GM12874 (cell line): ENCODE data around the gene ISG20L2.
A peak's percentile ranks its signal among the peaks of the same experiment; 100 is the strongest.

Experiments
- TF ChIP-seq, protein P1 (sequence below): IDR thresholded peaks from 2 replicates; pipeline ENCODE4 v1.5.1; 2011; ENCODE audit warnings: low read depth, mild to moderate bottlenecking, control low read depth, low read length, moderate library complexity; ENCODE audit not compliant: insufficient read depth

Gene ISG20L2, protein sequence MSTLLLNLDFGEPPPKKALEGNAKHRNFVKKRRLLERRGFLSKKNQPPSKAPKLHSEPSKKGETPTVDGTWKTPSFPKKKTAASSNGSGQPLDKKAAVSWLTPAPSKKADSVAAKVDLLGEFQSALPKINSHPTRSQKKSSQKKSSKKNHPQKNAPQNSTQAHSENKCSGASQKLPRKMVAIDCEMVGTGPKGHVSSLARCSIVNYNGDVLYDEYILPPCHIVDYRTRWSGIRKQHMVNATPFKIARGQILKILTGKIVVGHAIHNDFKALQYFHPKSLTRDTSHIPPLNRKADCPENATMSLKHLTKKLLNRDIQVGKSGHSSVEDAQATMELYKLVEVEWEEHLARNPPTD

DNA sequence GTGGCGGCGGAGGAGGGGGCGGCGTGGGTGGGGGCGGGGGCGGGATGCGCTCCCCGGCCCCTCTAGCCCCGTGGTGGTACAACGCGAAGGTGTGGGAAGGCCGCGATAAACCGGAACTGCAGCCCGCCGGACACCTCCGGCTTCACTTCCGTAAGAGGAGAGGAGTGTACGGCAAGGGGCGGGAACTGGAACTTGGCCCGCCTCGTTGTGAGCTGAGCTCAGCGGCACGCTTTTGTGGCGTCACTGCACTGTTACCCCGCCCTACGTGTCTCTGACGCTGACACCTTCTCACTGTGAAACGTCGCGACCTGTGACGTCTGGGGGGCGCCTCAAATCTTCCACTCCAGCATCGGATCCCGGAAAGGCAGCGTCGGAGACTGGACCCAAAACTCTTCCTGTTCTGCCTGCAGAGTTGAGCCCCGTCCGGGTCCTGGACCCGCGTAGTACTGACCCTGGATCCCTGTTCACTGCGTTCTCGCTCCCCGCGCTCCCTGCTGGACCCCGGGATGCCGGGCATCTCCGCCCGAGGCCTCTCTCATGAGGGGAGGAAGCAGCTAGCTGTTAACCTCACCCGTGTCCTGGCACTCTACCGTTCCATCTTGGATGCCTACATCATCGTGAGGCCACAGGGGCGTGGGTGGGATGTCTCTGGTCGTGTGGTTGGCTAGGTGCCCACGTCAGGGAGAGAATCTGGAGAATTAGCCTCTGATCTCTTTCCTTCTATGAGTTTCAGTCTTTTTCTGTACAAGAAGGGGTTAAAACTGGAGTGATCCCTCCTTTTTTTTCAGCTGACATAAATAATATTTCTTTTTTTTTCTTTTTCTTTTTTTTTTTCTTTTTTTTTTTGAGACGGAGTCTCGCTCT lies at the start of gene ISG20L2:
TSS of gene ISG20L2 (minus strand) at position 168 of the 864 bp plus-strand sequence. CDS start 1,114 bp downstream, outside the sequence.
- TF ChIP-seq, protein P1, sequence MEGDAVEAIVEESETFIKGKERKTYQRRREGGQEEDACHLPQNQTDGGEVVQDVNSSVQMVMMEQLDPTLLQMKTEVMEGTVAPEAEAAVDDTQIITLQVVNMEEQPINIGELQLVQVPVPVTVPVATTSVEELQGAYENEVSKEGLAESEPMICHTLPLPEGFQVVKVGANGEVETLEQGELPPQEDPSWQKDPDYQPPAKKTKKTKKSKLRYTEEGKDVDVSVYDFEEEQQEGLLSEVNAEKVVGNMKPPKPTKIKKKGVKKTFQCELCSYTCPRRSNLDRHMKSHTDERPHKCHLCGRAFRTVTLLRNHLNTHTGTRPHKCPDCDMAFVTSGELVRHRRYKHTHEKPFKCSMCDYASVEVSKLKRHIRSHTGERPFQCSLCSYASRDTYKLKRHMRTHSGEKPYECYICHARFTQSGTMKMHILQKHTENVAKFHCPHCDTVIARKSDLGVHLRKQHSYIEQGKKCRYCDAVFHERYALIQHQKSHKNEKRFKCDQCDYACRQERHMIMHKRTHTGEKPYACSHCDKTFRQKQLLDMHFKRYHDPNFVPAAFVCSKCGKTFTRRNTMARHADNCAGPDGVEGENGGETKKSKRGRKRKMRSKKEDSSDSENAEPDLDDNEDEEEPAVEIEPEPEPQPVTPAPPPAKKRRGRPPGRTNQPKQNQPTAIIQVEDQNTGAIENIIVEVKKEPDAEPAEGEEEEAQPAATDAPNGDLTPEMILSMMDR: no peak

DNA sequence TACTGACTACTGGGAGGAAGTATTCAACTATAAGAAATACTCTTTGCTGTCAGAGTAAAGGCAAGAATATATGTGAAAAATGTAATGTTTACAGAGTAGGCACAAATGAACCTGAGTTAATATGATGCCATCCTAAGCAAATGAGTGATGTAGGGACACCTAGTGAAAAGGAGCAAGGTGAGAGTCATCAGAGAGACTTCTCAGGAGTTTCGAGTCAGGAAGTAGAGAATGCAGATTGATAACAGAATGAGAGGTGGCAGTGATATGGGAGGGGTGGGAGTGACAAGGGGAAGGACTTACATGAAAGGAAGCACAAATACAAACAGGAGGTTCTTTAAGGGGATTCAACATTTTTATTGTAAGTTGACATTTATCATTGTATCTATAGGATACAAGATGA lies 49.0 kb upstream of the ISG20L2 start:
- TF ChIP-seq, protein P1: no peak

DNA sequence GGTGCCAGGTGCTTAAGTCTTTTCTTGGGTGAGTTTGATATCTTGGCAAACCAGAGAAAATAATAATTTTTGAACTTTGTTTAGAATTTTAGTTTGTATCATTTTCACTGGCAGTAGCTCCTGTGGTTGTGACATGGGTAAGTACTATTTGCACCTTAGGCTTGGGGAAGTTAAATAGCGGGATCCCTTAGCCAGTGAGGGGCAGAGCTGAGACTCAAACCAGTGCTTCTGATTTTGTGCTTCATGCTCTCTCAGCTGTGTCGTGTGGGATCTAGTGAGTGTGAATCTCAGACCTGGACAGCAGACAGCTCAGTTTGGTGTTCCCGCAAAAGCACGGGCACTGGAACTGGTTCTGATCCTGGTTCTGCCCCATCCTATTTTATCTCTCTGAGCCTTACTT lies 48.4 kb upstream of the ISG20L2 start:
- TF ChIP-seq, protein P1: no peak

DNA sequence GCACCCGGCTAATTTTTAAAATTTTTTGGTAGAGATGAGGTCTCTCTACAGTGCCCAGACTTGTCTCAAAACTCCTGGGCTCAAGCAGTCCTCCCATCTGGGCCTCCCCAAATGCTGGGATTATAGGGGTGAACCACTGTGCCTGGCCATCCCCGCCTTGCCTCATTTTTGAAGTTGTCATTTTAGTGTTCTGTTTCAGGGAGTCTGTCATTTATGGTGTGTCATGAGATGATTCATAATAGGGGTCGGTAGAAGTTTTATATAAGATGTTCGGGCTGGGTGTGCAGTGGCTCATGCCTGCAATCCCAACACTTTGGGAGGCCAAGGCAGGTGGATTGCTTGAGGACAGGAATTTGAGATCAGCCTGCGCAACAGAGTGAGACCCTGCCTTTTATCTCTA lies 47.2 kb upstream of the ISG20L2 start:
- TF ChIP-seq, protein P1: no peak

DNA sequence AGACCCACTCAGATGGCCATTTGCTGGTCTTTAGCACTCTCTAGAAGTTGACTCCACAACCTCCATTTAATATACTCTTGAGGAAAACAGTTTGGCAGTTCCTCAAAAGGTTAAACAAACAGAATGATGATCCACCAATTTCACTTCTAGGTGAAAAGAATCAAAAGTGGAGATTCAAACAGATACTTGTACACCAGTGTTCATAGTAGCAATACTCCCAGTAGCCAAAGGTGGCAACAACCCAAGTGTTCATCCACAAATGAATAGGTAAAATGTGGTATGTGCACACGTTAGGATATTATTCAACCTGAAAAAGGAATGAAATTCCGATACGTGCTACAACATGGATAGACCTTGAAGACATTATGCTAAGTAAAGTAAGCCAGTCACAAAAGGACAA lies 45.0 kb upstream of the ISG20L2 start:
- TF ChIP-seq, protein P1: peak; percentile 7; the same call in 1 of the 2 replicates

DNA sequence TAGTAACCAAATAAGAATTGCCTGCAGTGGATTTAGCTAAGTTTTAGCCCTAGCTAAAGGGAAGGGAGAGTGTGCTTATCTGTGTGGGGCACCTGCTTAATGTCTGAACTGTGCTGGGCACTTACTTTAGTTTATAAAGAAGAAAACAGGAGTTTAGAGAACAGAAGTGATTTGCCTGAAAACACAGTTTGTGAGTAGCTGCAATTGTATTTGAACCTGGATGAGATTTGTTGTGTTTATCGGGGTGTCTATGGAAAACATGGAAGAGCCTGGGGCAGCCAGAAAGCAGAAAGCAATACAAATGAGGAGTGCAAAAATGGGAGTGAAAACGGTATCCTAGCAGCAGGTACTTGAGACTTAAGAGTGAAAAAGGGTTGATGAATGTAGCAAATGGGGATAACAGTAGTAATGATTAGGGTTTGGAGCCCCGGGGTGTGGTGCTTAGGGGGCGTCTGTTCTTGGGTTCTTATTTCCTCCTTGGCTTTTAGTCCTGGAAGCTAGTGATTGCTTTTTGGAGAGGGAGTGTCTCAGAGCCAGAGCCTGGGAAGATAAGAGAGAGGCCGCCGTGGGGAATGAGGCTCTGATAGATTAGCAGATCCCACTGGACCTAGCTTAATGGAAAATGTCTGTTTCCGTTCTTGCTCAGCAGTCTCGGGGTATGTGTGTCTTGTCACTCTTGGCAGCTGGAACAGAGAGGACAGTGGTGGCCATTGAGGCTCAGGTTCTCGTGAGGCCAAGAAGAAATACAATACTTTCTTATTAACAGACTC lies 44.3 kb upstream of the ISG20L2 start:
- TF ChIP-seq, protein P1: no peak

DNA sequence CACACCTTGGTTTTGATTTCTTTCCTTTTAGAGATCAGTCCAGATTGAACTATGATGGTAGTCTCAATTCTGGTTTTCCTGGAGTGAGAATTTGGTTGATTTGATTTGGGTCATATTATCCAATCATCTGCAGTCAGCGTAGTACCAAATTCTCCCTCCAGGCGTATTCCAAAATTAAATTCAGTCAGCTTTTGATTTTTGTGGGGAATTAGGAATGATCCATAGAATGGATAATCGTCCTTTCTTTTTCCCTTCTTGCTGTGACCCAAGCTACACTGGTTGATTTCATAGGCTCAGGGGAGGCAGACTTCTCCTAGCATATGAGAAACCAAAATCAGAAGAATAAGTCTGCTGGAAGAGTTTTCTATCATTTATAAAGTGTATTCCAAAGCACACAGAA lies 43.7 kb upstream of the ISG20L2 start:
- TF ChIP-seq, protein P1: no peak
